ENCODE data around the gene GNG7. TPM values are rescaled to one million over a fixed set of nuclear protein-coding genes. Genes with fewer than 3 reads are reported as not detected.
"Not testable (repeated sequence)": the region's sequence is repeated elsewhere in the genome, so short reads cannot be mapped to it uniquely, and the experiment has no call there.

GNG7 gene
- total RNA-seq, 1 donor from 2014 or later = not detected

GRCh38 chr19:2556221-2557092, 146.0 kb downstream of the GNG7 start:
- DNase-seq (ENCODE audit: low read depth) = no peak

GRCh38 chr19:2555422-2556220, 146.9 kb downstream of the GNG7 start:
- DNase-seq (ENCODE audit: low read depth) = no peak

- DNase-seq (ENCODE audit: low read depth) = no peak
These were observed 147.6 kb downstream of the GNG7 start for GRCh38 chr19:2554856-2555255.

GRCh38 chr19:2553510-2553909, 149.0 kb downstream of the GNG7 start:
- DNase-seq (ENCODE audit: low read depth) = no peak

GRCh38 chr19:2552859-2553258, 149.6 kb downstream of the GNG7 start:
- DNase-seq (ENCODE audit: low read depth) = no peak

- DNase-seq (ENCODE audit: low read depth) = no peak
These were observed 150.7 kb downstream of the GNG7 start for GRCh38 chr19:2551864-2552185.

GRCh38 chr19:2551172-2551863, 151.2 kb downstream of the GNG7 start:
- DNase-seq (ENCODE audit: low read depth) = no peak

- DNase-seq (ENCODE audit: low read depth) = peak; percentile 52
These were observed 151.9 kb downstream of the GNG7 start for GRCh38 chr19:2550431-2551171.

- peak; percentile 88 for DNase-seq (ENCODE audit: low read depth)
These were observed 152.7 kb downstream of the GNG7 start for GRCh38 chr19:2549701-2550191.

- no peak for DNase-seq (ENCODE audit: low read depth)
These were observed 153.5 kb downstream of the GNG7 start for GRCh38 chr19:2548966-2549365.

- no peak for DNase-seq (ENCODE audit: low read depth)
These were observed 154.8 kb downstream of the GNG7 start for GRCh38 chr19:2547721-2548120.

GRCh38 chr19:2547033-2547680, 155.3 kb downstream of the GNG7 start:
- no peak for DNase-seq (ENCODE audit: low read depth)

GRCh38 chr19:2546128-2547032, 156.1 kb downstream of the GNG7 start:
- DNase-seq (ENCODE audit: low read depth) = peak; percentile 66

GRCh38 chr19:2545416-2546127, 156.9 kb downstream of the GNG7 start:
- not testable (repeated sequence) for DNase-seq (ENCODE audit: low read depth)

GRCh38 chr19:2544576-2545415, 157.7 kb downstream of the GNG7 start:
- no peak for DNase-seq (ENCODE audit: low read depth)

- DNase-seq (ENCODE audit: low read depth) = peak; percentile 95
These were observed 158.7 kb downstream of the GNG7 start for GRCh38 chr19:2543463-2544442.

GRCh38 chr19:2543072-2543462, 159.4 kb downstream of the GNG7 start:
- not testable (repeated sequence) for DNase-seq (ENCODE audit: low read depth)

All from myocyte (in vitro differentiated cells).